ENCODE results near the gene KSR1. TPM values are rescaled to one million over a fixed set of nuclear protein-coding genes. Genes with fewer than 3 reads are reported as not detected.
A peak's percentile ranks its signal among the peaks of the same experiment; 100 is the strongest.

Gene KSR1
- total RNA-seq, 3 donors from 2014 or later: 14.1 to 36.4 (median 24.0) TPM

GRCh38 chr17:27577884-27578717 is 121.9 kb downstream of the KSR1 start:
- DNase-seq (ENCODE audit: low spot score in 2 of 2): no peak
- Histone ChIP-seq H3K4me3 (no peak overlapping the region), H3K36me3 (no peaks in the 10 kb centered on the region), H3K4me1 (no peaks in the 10 kb centered on the region), H3K27me3 (no peaks in the 10 kb centered on the region), H3K9me3 (no peaks in the 10 kb centered on the region), H3K27ac (peak overlapping the region in 1 of 2 donors; percentile 34)
- intact Hi-C loops (cut with DNase I; ENCODE audit: low total_unique reads): loop anchor here (1.0 kb wide), 1 partner anchor 9 kb away; no protein-coding TSS in a partner anchor
- TF ChIP-seq POLR2A (IDR thresholded peaks at IDR 0.05) (no peak), CTCF (IDR thresholded peaks at IDR 0.05) (no peak), POLR2AphosphoS5 (IDR thresholded peaks at IDR 0.05) (no peak)

- Histone ChIP-seq H3K36me3 (no peaks in the 10 kb centered on the region), H3K27ac (no peak overlapping the region), H3K9me3 (no peaks in the 10 kb centered on the region), H3K4me1 (no peaks in the 10 kb centered on the region), H3K4me3 (no peak overlapping the region), H3K27me3 (no peaks in the 10 kb centered on the region)
- DNase-seq (ENCODE audit: low spot score in 2 of 2): no peak
- TF ChIP-seq POLR2AphosphoS5 (IDR thresholded peaks at IDR 0.05) (no peak), POLR2A (IDR thresholded peaks at IDR 0.05) (no peak), CTCF (IDR thresholded peaks at IDR 0.05) (no peak)
- intact Hi-C loops (cut with DNase I; ENCODE audit: low total_unique reads): no loop called here
Measured at GRCh38 chr17:27578718-27579085, 122.5 kb downstream of the KSR1 start.

GRCh38 chr17:27579304-27579703 is 123.1 kb downstream of the KSR1 start:
- no peak for DNase-seq (ENCODE audit: low spot score in 2 of 2)
- H3K4me1 ChIP-seq: no peaks in the 10 kb centered on the region
- intact Hi-C loops (cut with DNase I; ENCODE audit: low total_unique reads): no loop called here
- no peak for TF ChIP-seq POLR2A (IDR thresholded peaks at IDR 0.05)
- no peak for TF ChIP-seq POLR2AphosphoS5 (IDR thresholded peaks at IDR 0.05)
- no peak for TF ChIP-seq CTCF (IDR thresholded peaks at IDR 0.05)
- no peaks in the 10 kb centered on the region for H3K27me3 ChIP-seq
- no peaks in the 10 kb centered on the region for H3K9me3 ChIP-seq
- no peaks in the 10 kb centered on the region for H3K36me3 ChIP-seq
- H3K4me3 ChIP-seq: no peak overlapping the region
- no peak overlapping the region for H3K27ac ChIP-seq

- H3K27ac ChIP-seq: no peak overlapping the region
- no peaks in the 10 kb centered on the region for H3K36me3 ChIP-seq
- no peak for DNase-seq (ENCODE audit: low spot score in 2 of 2)
- no peaks in the 10 kb centered on the region for H3K9me3 ChIP-seq
- no peak overlapping the region for H3K4me3 ChIP-seq
- no peaks in the 10 kb centered on the region for H3K27me3 ChIP-seq
- no peaks in the 10 kb centered on the region for H3K4me1 ChIP-seq
- no peak for TF ChIP-seq CTCF (IDR thresholded peaks at IDR 0.05)
- TF ChIP-seq POLR2AphosphoS5 (IDR thresholded peaks at IDR 0.05): no peak
- TF ChIP-seq POLR2A (IDR thresholded peaks at IDR 0.05): no peak
- intact Hi-C loops (cut with DNase I; ENCODE audit: low total_unique reads): no loop called here
Measured at GRCh38 chr17:27579897-27580321, 123.7 kb downstream of the KSR1 start.

- Histone ChIP-seq H3K27ac (no peak overlapping the region), H3K36me3 (no peaks in the 10 kb centered on the region), H3K27me3 (no peaks in the 10 kb centered on the region), H3K4me1 (no peaks in the 10 kb centered on the region), H3K4me3 (no peak overlapping the region), H3K9me3 (no peaks in the 10 kb centered on the region)
- TF ChIP-seq POLR2AphosphoS5 (IDR thresholded peaks at IDR 0.05) (no peak), CTCF (IDR thresholded peaks at IDR 0.05) (no peak), POLR2A (IDR thresholded peaks at IDR 0.05) (no peak)
- intact Hi-C loops (cut with DNase I; ENCODE audit: low total_unique reads): no loop called here
- DNase-seq (ENCODE audit: low spot score in 2 of 2): no peak
Measured at GRCh38 chr17:27581016-27581415, 124.8 kb downstream of the KSR1 start.

Data from breast epithelium (tissue), 4 donors.